ENCODE measurements around the gene ST6GALNAC5. TPM values are rescaled to one million over a fixed set of nuclear protein-coding genes. Genes with fewer than 3 reads are reported as not detected.

Gene ST6GALNAC5
- total and polyA plus RNA-seq, 10 of the 15 experiments (the other 5 are each of a cell fraction or from before 2014, with no cell fraction given): under 0.01 to 1.8 (median 0.07) TPM; not detected in 6

DNA sequence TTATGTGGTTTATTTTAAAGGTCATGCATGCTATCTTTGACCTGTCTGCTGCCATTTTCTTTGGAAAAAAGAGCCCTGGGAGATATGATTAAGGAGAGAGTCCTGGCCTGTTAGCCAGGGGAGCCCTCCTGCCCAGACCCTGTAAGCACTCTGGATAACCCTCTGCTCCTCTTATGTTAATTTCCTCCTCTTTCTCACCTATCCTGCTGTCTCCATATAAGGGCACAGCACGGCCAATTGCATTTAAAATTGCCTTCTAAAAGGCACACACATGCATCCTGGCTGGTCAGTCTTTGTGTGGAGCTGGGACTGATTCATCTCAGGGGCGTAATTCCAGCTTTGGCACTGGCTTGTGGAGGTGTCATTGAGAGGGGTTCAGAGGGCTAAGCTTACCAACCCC lies 158.9 kb downstream of the ST6GALNAC5 start:
- Histone ChIP-seq H3K4me3 (no peak overlapping the region), H3K79me2 (ENCODE audit: control insufficient read depth, insufficient read depth, low read length) (no peaks in the 10 kb centered on the region), H3K36me3 (ENCODE audit: control insufficient read depth in 2 of 2, insufficient read depth in 2 of 2, low read length in 1 of 2) (no peaks in the 10 kb centered on the region), H3K27me3 (replicated peaks in 1 of 2; ENCODE audit: control insufficient read depth in 2 of 2, insufficient read depth in 2 of 2, low read length in 1 of 2) (no peaks in the 10 kb centered on the region; a peak in 1 of 4 replicates), H3K4me1 (ENCODE audit: control insufficient read depth, insufficient read depth, low read length) (no peaks in the 10 kb centered on the region), H2AFZ (ENCODE audit: control insufficient read depth, low read depth, low read length) (no peak overlapping the region), H3K9me3 (replicated peaks; ENCODE audit: control insufficient read depth, insufficient read depth, low read length) (no peaks in the 10 kb centered on the region), H3K9ac (ENCODE audit: control insufficient read depth, insufficient read depth, low read length) (no peak overlapping the region), H3K4me2 (ENCODE audit: control insufficient read depth, insufficient read depth) (no peak overlapping the region), H4K20me1 (ENCODE audit: control insufficient read depth, insufficient read depth) (no peaks in the 10 kb centered on the region), H3K27ac (ENCODE audit: control insufficient read depth, insufficient read depth) (no peak overlapping the region)
- ChIA-PET SMC1A (ENCODE audit: uncharacterized antibody, unreplicated experiment) (interaction anchor here (1.6 to 7.5 kb wide), 3 partner anchors 11 to 87 kb away, joined by 4 to 56 read pairs (median 50); no protein-coding TSS in a partner anchor), CTCF (interaction anchor here (1.0 kb wide), 1 partner anchor 12 kb away, joined by 3 read pairs; no protein-coding TSS in a partner anchor), RAD21 (ENCODE audit: unreplicated experiment) (no interaction called here), POLR2A (no interaction called here)
- ATAC-seq (no peak), FAIRE-seq (no peak), DNase-seq (ENCODE audit: low read depth, low spot score) (no peak)
- no peak for TF ChIP-seq ELK1 (IDR thresholded peaks at IDR 0.05; ENCODE audit: low read depth, low read length)
- no peak for TF ChIP-seq STAT1 (conservative IDR thresholded peaks at IDR 0.05)
- no peak for TF ChIP-seq NRF1 (conservative IDR thresholded peaks at IDR 0.05; ENCODE audit: low read depth, low read length)
- no peak for TF ChIP-seq ZBTB4 (CRISPR knock-in tag; IDR thresholded peaks at IDR 0.05)
- no peak for TF ChIP-seq SMAD1 (IDR thresholded peaks at IDR 0.05; ENCODE audit: low read depth, partially characterized antibody)
- TF ChIP-seq, protein P1, sequence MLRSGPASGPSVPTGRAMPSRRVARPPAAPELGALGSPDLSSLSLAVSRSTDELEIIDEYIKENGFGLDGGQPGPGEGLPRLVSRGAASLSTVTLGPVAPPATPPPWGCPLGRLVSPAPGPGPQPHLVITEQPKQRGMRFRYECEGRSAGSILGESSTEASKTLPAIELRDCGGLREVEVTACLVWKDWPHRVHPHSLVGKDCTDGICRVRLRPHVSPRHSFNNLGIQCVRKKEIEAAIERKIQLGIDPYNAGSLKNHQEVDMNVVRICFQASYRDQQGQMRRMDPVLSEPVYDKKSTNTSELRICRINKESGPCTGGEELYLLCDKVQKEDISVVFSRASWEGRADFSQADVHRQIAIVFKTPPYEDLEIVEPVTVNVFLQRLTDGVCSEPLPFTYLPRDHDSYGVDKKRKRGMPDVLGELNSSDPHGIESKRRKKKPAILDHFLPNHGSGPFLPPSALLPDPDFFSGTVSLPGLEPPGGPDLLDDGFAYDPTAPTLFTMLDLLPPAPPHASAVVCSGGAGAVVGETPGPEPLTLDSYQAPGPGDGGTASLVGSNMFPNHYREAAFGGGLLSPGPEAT (IDR thresholded peaks at IDR 0.05; ENCODE audit: low read depth): no peak
- intact Hi-C loops (cut with micrococcal nuclease; ENCODE audit: unreplicated experiment): no loop called here
- in situ Hi-C loops (cut with MboI): no loop called here
- BruUV-seq (replicated peaks): no TSS peak
- WGBS (ENCODE audit: insufficient coverage, insufficient replicate concordance, low lambda C conversion rate, missing lambda C conversion rate): 0% methylated on average over 2 of the region's 2 CpGs
